Neural cell (in vitro differentiated cells): ENCODE measurements around the gene UCP1.

Experiments
- RAD21 ChIP-seq: fragments of 450-650 bp; conservative IDR thresholded peaks from 2 replicates; pipeline ENCODE4 v1.6.1; 2014; ENCODE audit warnings: antibody characterized with exemption, mild to moderate bottlenecking, moderate library complexity
- SMC3 ChIP-seq: fragments of 450-650 bp; conservative IDR thresholded peaks from 2 replicates; pipeline ENCODE4 v1.6.1; 2014; ENCODE audit warnings: antibody characterized with exemption, mild to moderate bottlenecking, moderate library complexity; ENCODE audit not compliant: poor library complexity
- TF ChIP-seq, protein P1 (sequence below): fragments of 450-650 bp; IDR thresholded peaks from 2 replicates; pipeline ENCODE4 v1.5.1; 2014; ENCODE audit warnings: antibody characterized with exemption, mild to moderate bottlenecking, moderate library complexity; ENCODE audit not compliant: poor library complexity, severe bottlenecking

DNA sequence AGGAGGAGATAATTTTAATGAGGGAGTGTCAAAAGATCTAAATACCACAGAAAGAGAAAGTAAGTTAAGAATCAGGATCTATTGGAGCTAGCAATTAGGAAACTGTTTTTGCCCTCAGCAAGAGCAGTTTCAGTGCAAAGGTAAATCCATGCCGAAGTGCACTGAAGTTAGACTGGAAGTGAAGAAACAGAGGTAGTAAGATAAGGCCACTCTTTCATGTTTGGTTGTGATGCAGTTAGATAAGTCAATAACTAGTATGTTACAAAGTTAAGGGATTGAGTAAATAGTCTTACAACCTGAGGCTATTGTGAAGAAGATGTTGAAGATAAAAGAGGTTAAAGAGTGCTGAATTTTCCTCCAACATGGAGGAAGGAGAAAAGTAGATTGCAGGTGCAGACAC lies 46.7 kb upstream of the UCP1 start:
- no peak for TF ChIP-seq RAD21
- TF ChIP-seq, protein P1, sequence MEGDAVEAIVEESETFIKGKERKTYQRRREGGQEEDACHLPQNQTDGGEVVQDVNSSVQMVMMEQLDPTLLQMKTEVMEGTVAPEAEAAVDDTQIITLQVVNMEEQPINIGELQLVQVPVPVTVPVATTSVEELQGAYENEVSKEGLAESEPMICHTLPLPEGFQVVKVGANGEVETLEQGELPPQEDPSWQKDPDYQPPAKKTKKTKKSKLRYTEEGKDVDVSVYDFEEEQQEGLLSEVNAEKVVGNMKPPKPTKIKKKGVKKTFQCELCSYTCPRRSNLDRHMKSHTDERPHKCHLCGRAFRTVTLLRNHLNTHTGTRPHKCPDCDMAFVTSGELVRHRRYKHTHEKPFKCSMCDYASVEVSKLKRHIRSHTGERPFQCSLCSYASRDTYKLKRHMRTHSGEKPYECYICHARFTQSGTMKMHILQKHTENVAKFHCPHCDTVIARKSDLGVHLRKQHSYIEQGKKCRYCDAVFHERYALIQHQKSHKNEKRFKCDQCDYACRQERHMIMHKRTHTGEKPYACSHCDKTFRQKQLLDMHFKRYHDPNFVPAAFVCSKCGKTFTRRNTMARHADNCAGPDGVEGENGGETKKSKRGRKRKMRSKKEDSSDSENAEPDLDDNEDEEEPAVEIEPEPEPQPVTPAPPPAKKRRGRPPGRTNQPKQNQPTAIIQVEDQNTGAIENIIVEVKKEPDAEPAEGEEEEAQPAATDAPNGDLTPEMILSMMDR, result no peak
- no peak for TF ChIP-seq SMC3
